Measurements from ENCODE around the gene COBL.

Gene COBL

DNA sequence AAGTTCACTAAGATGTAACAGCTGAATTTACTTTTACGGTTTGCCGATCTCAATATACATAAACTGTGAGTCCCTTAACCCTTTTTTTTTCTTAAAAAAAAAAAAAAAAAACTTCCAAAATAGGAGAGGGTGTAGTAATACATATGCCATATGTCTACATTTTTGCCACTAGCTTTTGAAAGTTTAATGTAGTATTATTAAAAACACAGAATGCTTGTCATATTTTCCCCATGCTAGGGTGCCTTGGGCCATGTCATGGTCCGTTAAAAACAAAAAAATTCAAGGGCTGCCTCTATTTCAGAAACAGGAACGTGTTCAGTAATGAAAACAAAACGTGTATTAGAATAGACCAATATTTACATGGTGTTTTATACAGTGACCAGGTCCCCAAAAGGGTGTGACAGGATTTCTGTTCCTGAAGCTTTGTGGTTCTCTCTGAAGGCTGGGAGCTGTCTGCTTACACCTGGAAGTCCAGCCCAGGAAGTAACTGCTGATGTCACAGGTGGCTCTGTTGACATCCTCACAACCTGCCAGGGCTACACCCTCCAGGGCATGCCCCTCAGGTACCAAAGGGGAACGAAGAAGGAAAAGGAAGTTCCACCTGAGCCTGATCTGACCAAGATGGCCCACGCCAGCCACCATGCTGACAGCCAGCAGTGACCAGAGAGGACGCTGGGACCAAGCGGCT, 79.0 kb downstream of the COBL start:
- TF ChIP-seq POLR2AphosphoS5 (IDR thresholded peaks at IDR 0.05; ENCODE audit: low read depth, low read length), result no peak
- no peak for TF ChIP-seq FOXP2 (optimal IDR thresholded peaks at IDR 0.05; ENCODE audit: borderline replicate concordance, extremely low read depth, extremely low read length, insufficient read depth)
- no peak for TF ChIP-seq TAF1 (IDR thresholded peaks at IDR 0.05; ENCODE audit: borderline replicate concordance, insufficient read depth, low read length)
- no peak for TF ChIP-seq SIN3A (IDR thresholded peaks at IDR 0.05; ENCODE audit: borderline replicate concordance, insufficient read depth, low read length)
- TF ChIP-seq, protein P1, sequence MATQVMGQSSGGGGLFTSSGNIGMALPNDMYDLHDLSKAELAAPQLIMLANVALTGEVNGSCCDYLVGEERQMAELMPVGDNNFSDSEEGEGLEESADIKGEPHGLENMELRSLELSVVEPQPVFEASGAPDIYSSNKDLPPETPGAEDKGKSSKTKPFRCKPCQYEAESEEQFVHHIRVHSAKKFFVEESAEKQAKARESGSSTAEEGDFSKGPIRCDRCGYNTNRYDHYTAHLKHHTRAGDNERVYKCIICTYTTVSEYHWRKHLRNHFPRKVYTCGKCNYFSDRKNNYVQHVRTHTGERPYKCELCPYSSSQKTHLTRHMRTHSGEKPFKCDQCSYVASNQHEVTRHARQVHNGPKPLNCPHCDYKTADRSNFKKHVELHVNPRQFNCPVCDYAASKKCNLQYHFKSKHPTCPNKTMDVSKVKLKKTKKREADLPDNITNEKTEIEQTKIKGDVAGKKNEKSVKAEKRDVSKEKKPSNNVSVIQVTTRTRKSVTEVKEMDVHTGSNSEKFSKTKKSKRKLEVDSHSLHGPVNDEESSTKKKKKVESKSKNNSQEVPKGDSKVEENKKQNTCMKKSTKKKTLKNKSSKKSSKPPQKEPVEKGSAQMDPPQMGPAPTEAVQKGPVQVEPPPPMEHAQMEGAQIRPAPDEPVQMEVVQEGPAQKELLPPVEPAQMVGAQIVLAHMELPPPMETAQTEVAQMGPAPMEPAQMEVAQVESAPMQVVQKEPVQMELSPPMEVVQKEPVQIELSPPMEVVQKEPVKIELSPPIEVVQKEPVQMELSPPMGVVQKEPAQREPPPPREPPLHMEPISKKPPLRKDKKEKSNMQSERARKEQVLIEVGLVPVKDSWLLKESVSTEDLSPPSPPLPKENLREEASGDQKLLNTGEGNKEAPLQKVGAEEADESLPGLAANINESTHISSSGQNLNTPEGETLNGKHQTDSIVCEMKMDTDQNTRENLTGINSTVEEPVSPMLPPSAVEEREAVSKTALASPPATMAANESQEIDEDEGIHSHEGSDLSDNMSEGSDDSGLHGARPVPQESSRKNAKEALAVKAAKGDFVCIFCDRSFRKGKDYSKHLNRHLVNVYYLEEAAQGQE (IDR thresholded peaks at IDR 0.05; ENCODE audit: insufficient read depth in 1 of 2, low read depth in 2 of 2, low read length in 2 of 2), result no peak

DNA sequence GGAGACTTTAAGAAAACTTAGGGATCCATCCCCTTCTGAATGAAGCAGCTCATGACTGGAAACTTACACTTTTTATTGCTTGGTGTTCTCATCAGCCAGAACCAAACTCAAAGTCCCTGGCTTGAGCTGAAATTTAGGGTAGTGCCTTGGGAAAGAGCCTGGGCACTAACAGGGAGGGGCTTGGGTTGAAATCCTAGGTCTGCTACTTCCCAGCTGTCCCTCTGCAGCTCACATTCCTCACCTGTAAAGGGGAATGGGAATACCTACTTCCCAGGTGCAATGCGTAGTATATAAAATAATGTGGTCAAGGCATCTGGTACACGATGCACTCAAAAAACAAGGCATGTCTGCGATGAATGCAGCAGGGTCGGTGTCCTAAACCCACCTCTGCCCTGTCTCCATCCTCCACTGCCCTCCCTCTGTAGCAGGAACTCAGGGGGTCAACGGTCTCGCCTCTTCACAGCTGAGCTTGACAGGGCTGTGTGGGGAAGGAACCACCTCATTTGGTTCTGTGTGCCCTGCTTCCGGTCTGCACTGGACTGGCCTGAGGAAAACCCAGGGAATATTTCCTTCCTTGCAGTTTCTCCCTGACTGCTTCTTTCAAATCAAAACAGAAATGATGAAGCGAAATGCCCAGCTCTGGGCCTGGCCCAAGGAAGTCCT, 80.0 kb downstream of the COBL start:
- TF ChIP-seq TAF1 (IDR thresholded peaks at IDR 0.05; ENCODE audit: borderline replicate concordance, insufficient read depth, low read length) (no peak), POLR2AphosphoS5 (IDR thresholded peaks at IDR 0.05; ENCODE audit: low read depth, low read length) (no peak), SIN3A (IDR thresholded peaks at IDR 0.05; ENCODE audit: borderline replicate concordance, insufficient read depth, low read length) (no peak), FOXP2 (optimal IDR thresholded peaks at IDR 0.05; ENCODE audit: borderline replicate concordance, extremely low read depth, extremely low read length, insufficient read depth) (no peak)
- TF ChIP-seq, protein P1 (IDR thresholded peaks at IDR 0.05; ENCODE audit: insufficient read depth in 1 of 2, low read depth in 2 of 2, low read length in 2 of 2), result no peak

GRCh38 chr7:51235593-51236313, 80.9 kb downstream of the COBL start:
- TF ChIP-seq SIN3A (IDR thresholded peaks at IDR 0.05; ENCODE audit: borderline replicate concordance, insufficient read depth, low read length) (no peak), FOXP2 (optimal IDR thresholded peaks at IDR 0.05; ENCODE audit: borderline replicate concordance, extremely low read depth, extremely low read length, insufficient read depth) (no peak), TAF1 (IDR thresholded peaks at IDR 0.05; ENCODE audit: borderline replicate concordance, insufficient read depth, low read length) (no peak)
- TF ChIP-seq, protein P1 (IDR thresholded peaks at IDR 0.05; ENCODE audit: insufficient read depth in 1 of 2, low read depth in 2 of 2, low read length in 2 of 2), result no peak

DNA sequence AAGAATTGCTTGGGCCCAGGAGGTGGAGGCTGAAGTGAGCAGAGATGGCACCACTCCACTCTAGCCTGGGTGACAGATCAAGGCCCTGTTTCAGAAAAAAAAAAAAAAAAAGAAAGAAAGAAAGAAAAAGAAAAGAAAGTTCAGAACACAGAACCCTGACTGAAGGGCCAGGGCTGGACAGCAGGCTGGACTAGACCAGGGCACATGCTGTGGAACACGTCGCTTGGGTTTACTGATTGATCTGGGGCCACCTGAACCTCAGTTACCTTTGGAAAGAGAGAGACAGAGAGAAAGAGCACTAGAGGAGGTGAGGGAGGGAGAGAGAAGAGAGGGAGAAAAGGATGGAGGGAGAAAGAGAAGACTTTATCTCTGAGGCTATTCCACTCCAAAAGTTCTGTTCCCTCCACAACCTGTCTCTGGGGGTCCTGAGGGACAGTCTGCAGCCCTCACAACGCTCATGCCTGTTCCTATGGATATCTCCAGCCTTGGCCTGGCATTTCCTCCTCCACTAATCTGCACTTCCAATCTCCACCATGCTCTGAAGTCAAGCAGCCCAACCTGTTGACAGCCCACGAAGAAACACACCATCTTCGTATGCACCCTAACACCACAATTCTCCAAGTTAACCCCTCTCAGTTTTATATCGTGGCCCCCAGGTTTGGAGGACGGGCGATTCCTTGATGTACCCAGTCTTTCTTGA, 81.8 kb downstream of the COBL start:
- TF ChIP-seq, protein P1 (IDR thresholded peaks at IDR 0.05; ENCODE audit: insufficient read depth in 1 of 2, low read depth in 2 of 2, low read length in 2 of 2), result no peak
- TF ChIP-seq SIN3A (IDR thresholded peaks at IDR 0.05; ENCODE audit: borderline replicate concordance, insufficient read depth, low read length) (no peak), TAF1 (IDR thresholded peaks at IDR 0.05; ENCODE audit: borderline replicate concordance, insufficient read depth, low read length) (no peak), POLR2AphosphoS5 (IDR thresholded peaks at IDR 0.05; ENCODE audit: low read depth, low read length) (no peak), FOXP2 (optimal IDR thresholded peaks at IDR 0.05; ENCODE audit: borderline replicate concordance, extremely low read depth, extremely low read length, insufficient read depth) (no peak)

All from PFSK-1 (cell line).